ENCODE measurements around the gene TOMM34. TPM values are rescaled to one million over a fixed set of nuclear protein-coding genes. Genes with fewer than 3 reads are reported as not detected.

TOMM34 gene
- total and polyA plus RNA-seq, 11 donors = 5.4 to 27.4 (median 12.7) TPM

DNA sequence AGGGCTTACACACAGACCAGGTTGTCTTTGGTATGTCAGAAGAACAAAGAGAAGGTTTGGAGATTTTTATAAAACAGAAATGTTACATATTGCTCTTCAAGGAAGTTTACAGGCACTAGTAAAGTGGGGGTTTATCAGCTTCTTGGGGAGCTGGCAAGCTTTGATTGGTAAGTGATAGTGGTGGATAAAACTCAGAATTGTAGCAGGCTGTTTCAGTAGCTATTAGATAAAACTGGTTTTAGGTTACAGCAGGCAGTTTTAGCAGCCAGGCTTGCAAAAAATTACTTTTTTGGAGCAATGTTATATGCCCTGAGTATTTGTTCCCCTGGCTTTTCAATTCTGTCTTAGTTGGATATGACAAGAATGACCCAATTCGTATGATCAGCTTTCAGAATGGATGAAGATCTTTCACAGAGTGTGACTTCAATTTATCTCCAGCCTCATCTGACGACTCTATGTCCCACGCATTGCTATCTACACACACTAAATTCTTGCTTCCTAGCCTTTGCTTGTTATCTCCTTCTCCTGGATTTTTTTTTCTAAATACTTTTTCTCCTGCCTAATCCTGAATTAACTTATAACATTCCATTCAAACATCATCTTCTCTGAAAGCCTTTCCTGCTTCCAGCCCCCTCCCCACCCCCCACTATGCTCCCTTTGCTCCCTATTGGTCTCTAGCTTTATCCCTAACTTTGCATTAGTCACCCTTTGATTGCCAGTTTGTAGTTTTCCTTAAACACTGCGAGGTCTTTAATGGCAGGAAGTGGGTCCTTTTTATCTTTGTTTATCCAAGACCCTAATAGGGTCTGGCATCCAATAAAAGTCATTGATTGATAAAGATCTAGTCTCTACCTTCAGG is 1.0 kb upstream of the TOMM34 start:
- Histone ChIP-seq H3K36me3 (peaks cover 0 to 8% (median 2%) of the 10 kb centered on the region in 9 donors), H3K27me3 (no peaks in the 10 kb centered on the region), H3K9me3 (no peaks in the 10 kb centered on the region), H3K4me1 (peaks cover 0 to 31% (median 17%) of the 10 kb centered on the region in 12 donors), H3K4me3 (peak overlapping the region in 2 of 12 donors; percentile 92 to 96), H3K27ac (peak overlapping the region in 3 of 12 donors; percentile 47 to 87 (median 72))
- intact Hi-C loops (cut with DNase I) = loop anchor here in 2 of 10 donors (5.0 to 10.0 kb wide), 2 partner anchors 74 to 454 kb away; partner anchors contain the start of genes PIGT (in 1 of the 2) and YWHAB (in 1 of the 2)
- no peak for DNase-seq
- TF ChIP-seq, protein P1, sequence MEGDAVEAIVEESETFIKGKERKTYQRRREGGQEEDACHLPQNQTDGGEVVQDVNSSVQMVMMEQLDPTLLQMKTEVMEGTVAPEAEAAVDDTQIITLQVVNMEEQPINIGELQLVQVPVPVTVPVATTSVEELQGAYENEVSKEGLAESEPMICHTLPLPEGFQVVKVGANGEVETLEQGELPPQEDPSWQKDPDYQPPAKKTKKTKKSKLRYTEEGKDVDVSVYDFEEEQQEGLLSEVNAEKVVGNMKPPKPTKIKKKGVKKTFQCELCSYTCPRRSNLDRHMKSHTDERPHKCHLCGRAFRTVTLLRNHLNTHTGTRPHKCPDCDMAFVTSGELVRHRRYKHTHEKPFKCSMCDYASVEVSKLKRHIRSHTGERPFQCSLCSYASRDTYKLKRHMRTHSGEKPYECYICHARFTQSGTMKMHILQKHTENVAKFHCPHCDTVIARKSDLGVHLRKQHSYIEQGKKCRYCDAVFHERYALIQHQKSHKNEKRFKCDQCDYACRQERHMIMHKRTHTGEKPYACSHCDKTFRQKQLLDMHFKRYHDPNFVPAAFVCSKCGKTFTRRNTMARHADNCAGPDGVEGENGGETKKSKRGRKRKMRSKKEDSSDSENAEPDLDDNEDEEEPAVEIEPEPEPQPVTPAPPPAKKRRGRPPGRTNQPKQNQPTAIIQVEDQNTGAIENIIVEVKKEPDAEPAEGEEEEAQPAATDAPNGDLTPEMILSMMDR (IDR thresholded peaks at IDR 0.05) = no peak
- TF ChIP-seq POLR2A (IDR thresholded peaks at IDR 0.05) = no peak
- no peak for ATAC-seq
- 56 to 68% (median 57%) methylated on average over 4 of the region's 4 CpGs for WGBS, 4 donors

DNA sequence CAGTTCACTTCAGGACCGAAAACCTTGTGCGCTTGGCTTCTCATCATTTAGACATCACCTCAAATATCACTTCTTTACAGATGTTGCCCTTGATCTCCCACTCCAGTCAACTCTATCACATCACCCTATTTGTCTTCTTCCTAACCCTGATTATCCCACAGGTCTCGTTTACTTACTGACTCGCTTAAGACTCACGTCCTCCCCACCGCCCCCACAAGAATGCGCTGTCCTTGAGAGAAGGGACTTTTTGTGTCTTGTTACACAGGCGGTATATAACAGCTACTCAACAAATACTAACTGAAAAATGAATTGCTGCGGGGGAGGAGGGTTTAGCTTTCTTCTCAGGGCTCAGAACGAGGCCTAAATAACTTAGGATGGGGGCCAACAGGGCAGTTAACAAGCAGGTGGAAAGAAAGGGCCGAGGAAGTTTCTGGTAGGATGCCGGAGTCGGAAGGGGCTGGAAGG is 527 bp downstream of the TOMM34 start:
- DNase-seq (peak in 1 of 5 donors; percentile 40), ATAC-seq (peak in 3 of 4 donors; percentile 31 to 56 (median 34))
- 8 to 10% (median 9%) methylated on average over 13 of the region's 13 CpGs for WGBS, 4 donors
- TF ChIP-seq, protein P1 (IDR thresholded peaks at IDR 0.05) = peak in 2 of 12 donors; percentile 2 to 6
- no peak for TF ChIP-seq POLR2A (IDR thresholded peaks at IDR 0.05)
- intact Hi-C loops (cut with DNase I) = loop anchor here in 2 of 10 donors (5.0 to 10.0 kb wide), 2 partner anchors 72 to 455 kb away; partner anchors contain the start of genes PIGT (in 1 of the 2) and YWHAB (in 1 of the 2)
- H3K27ac ChIP-seq = peak overlapping the region in 11 of 12 donors; percentile 47 to 87 (median 79)
- peak overlapping the region; percentile 66 to 96 (median 88) for H3K4me3 ChIP-seq
- H3K36me3 ChIP-seq = peaks cover 0 to 24% (median 16%) of the 10 kb centered on the region in 9 donors
- no peaks in the 10 kb centered on the region for H3K27me3 ChIP-seq
- H3K9me3 ChIP-seq = no peaks in the 10 kb centered on the region
- peaks cover 0 to 26% (median 15%) of the 10 kb centered on the region in 12 donors for H3K4me1 ChIP-seq

DNA sequence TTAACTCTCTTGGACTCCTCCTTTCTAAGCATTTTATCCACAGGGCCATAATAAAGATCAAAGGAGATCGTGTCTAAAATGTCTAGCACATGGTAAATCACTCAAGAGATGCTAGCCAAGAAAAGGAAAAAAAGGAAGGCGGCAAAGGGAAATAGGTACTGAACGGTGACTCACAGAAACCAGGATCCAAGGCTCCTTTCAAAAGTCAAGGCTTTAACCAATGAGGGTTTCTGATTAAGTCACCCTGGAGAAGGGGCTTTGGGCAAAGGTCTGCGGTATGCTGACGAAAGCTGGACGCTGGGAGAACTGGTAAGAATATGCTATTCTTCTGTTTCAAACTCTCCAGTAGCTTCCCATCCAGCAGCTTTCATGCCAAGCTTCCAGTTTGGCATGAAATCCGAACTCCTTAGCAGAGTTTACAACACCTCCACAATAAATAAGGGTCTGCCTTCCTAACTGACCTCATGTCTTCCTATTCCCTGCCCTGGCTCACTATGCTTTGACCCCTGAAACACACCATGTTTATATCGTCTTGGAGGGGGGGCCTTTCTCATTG is 1.0 kb downstream of the TOMM34 start:
- H3K4me1 ChIP-seq = peaks cover 0 to 26% (median 15%) of the 10 kb centered on the region in 12 donors
- no peaks in the 10 kb centered on the region for H3K27me3 ChIP-seq
- peaks cover 0 to 29% (median 21%) of the 10 kb centered on the region in 9 donors for H3K36me3 ChIP-seq
- H3K27ac ChIP-seq = peak overlapping the region in 8 of 12 donors; percentile 65 to 87 (median 81)
- intact Hi-C loops (cut with DNase I) = no loop called here
- ATAC-seq (no peak), DNase-seq (no peak)
- peak overlapping the region in 11 of 12 donors; percentile 71 to 96 (median 89) for H3K4me3 ChIP-seq
- no peaks in the 10 kb centered on the region for H3K9me3 ChIP-seq
- 36 to 43% (median 40%) methylated on average over 8 of the region's 8 CpGs for WGBS, 4 donors
- TF ChIP-seq POLR2A (IDR thresholded peaks at IDR 0.05) = no peak
- TF ChIP-seq, protein P1 (IDR thresholded peaks at IDR 0.05) = no peak

DNA sequence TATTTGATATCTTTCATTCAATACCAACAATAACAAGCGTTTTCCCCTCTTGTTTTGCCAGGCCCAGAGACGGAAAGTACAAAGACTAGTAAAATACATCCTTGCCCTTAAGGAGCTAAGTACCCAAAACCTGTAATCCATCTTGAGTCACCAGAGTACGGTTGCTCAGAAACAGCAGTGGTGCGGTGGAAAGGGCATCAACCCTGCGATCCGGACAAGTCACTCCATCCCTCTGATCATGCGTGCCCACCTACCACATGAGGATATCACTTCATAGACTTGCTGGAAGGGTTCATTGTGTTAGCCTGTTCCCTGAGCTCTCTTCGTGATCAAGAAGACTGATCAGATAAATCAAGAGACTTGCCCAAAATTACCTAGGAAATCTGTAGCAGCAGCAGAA is 1.9 kb downstream of the TOMM34 start:
- Histone ChIP-seq H3K4me3 (peak overlapping the region in 1 of 12 donors; percentile 91), H3K27ac (no peak overlapping the region), H3K27me3 (no peaks in the 10 kb centered on the region), H3K9me3 (no peaks in the 10 kb centered on the region), H3K4me1 (peaks cover 0 to 26% (median 15%) of the 10 kb centered on the region in 12 donors), H3K36me3 (peaks cover 0 to 38% (median 30%) of the 10 kb centered on the region in 9 donors)
- DNase-seq (no peak), ATAC-seq (no peak)
- intact Hi-C loops (cut with DNase I) = no loop called here
- TF ChIP-seq POLR2A (IDR thresholded peaks at IDR 0.05) = no peak
- TF ChIP-seq, protein P1 (IDR thresholded peaks at IDR 0.05) = no peak
- 96 to 97% (median 97%) methylated on average over 8 of the region's 8 CpGs for WGBS, 4 donors

Data from heart left ventricle (tissue), 16 donors.